Frontal cortex (tissue), 4 donors: ENCODE measurements around the gene EMP3. TPM values are rescaled to one million over a fixed set of nuclear protein-coding genes. Genes with fewer than 3 reads are reported as not detected.
"Not testable (repeated sequence)": the region's sequence is repeated elsewhere in the genome, so short reads cannot be mapped to it uniquely, and the experiment has no call there.

ENCODE experiments used
- DNase-seq, 2 donors: peaks; one replicate each; pipeline ENCODE4 v3.0.0; 2012; ENCODE audit warnings: low spot score in 2 of 2
- FAIRE-seq: peaks from 2 replicates; lab custom pipeline; 2012; peaks lifted over from hg19 to GRCh38; lab: Jason Lieb, UNC
- total RNA-seq: library from RNA; depleted of rRNA; stranded (reverse); fragments of >200 nt; gene quantifications from one replicate; pipeline ENCODE4 v1.2.3, GENCODE V29; 2014
- donor health status: control.
- donor health status: control.
- donor health status: control.

EMP3 gene
- total RNA-seq, 1 donor from 2014 or later = 3.7 TPM

DNA sequence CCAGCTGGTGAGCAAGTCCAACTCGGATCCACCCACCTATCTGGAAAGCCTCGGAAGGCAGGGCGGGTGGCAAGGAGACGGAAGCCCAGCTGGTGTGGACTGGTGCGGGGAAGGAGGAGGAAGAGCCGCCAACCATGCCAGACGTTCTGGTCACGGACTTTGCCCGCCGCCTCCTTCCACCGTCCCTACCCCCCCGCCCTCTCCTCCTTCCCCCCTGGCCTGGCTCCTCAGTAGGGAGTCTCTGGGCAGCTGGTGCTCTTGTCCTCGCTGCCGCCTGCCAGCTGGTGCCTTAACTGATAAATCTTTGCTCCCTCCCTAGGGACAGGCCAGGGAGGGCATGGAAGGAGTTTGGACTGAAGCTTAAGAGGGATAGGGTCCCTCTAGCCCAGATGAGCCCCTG, 43.6 kb downstream of the EMP3 start:
- DNase-seq (no peak), FAIRE-seq (no peak)

- FAIRE-seq = no peak
- no peak for DNase-seq
Measured at GRCh38 chr19:48370955-48371354, 45.6 kb downstream of the EMP3 start.

- no peak for DNase-seq
- no peak for FAIRE-seq
Measured at GRCh38 chr19:48371367-48371766, 46.0 kb downstream of the EMP3 start.

DNA sequence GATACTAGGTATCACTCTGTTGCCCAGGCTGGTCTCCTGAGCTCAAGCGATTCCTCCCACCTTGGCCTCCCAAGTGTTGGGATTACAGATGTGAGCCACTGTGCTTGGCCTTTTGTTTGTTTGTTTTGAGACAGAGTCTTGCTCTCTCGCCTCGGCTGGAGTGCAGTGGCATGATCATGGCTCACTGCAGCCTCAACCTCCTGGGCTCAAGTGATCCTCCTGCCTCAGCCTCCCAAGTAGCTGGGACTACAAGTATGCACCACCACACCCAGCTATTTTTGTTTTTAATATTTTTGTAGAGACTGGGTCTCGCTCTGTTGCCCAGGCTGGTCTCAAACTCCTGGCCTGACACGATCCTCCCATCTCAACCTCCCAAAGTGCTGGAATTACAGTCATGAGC, 46.4 kb downstream of the EMP3 start:
- FAIRE-seq, DNase-seq: not testable (repeated sequence)

- no peak for FAIRE-seq
- DNase-seq = no peak
Measured at GRCh38 chr19:48372904-48373303, 47.6 kb downstream of the EMP3 start.

DNA sequence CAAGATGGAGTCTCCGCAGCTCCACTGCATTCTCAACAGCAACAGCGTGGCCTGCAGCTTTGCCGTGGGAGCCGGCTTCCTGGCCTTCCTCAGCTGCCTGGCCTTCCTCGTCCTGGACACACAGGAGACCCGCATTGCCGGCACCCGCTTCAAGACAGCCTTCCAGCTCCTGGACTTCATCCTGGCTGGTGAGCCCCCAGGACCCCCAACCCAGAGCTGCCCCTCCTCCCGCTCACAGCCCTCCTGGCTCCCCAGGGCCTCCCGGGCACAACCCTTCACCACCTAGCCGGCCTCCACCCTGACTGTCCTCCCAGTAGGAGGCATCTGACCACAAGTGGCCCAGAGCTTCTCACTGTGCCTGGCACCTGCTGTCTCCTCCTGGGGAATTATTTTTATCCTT, 48.2 kb downstream of the EMP3 start:
- DNase-seq = no peak
- no peak for FAIRE-seq

- no peak for FAIRE-seq
- DNase-seq = no peak
Measured at GRCh38 chr19:48378194-48378570, 52.8 kb downstream of the EMP3 start.

GRCh38 chr19:48379058-48379457, 53.7 kb downstream of the EMP3 start:
- DNase-seq = no peak
- FAIRE-seq = no peak

Other genes with a start within 250 kb of the EMP3 start
- gene PLA2G4C, start 214.7 kb upstream of the EMP3 start, total RNA-seq = 11.4 TPM
- 17.9 TPM for gene LIG1, start 155.2 kb upstream of the EMP3 start, total RNA-seq
- gene ZSWIM9, start 154.9 kb upstream of the EMP3 start, total RNA-seq = 2.0 TPM
- 12.6 TPM for gene CARD8, start 69.6 kb upstream of the EMP3 start, total RNA-seq
- gene ZNF114, start 55.5 kb upstream of the EMP3 start, total RNA-seq = 6.9 TPM
- gene TMEM143, start 38.4 kb downstream of the EMP3 start, total RNA-seq = 3.7 TPM
- gene SYNGR4, start 38.8 kb downstream of the EMP3 start, total RNA-seq = not detected
- gene KDELR1, start 66.0 kb downstream of the EMP3 start, total RNA-seq = 21.6 TPM
- gene GRIN2D, start 68.1 kb downstream of the EMP3 start, total RNA-seq = 2.9 TPM
- 6.9 TPM for gene GRWD1, start 120.4 kb downstream of the EMP3 start, total RNA-seq
- gene KCNJ14, start 130.0 kb downstream of the EMP3 start, total RNA-seq = 0.82 TPM
- gene CYTH2, start 143.8 kb downstream of the EMP3 start, total RNA-seq = 78.3 TPM
- gene LMTK3, start 186.3 kb downstream of the EMP3 start, total RNA-seq = 10.6 TPM
- gene SULT2B1, start 226.6 kb downstream of the EMP3 start, total RNA-seq = 0.82 TPM